Pancreas (tissue), 10 donors: ENCODE results near the gene NAA10. TPM values are rescaled to one million over a fixed set of nuclear protein-coding genes. Genes with fewer than 3 reads are reported as not detected.
A peak's percentile ranks its signal among the peaks of the same experiment; 100 is the strongest.

Experiments used
- ATAC-seq, 4 donors: fragments of 200-7000 bp; cut with Tn5 transposase; one replicate each; pipeline versions ENCODE4 v1.8.0 to v1.9.1; 2020; ENCODE audit warnings: mild to moderate bottlenecking in 4 of 4, moderate library complexity in 4 of 4
- DNase-seq, 6 donors: peaks; one replicate each; pipeline ENCODE4 v3.0.0-alpha.2; 2020
- FAIRE-seq: peaks from 2 replicates; lab custom pipeline; 2012; peaks lifted over from hg19 to GRCh38; lab: Jason Lieb, UNC
- H3K27ac ChIP-seq, 4 donors: fragments of 200-600 bp; sonication (generic); 1 replicate in 3 of 4; 2 replicates in 1 of 4; pipeline versions ENCODE4 v1.5.0 to v1.8.0; 2020
- H3K27me3 ChIP-seq, 4 donors: fragments of 200-600 bp; one replicate each; pipeline ENCODE4 v1.8.0; 2021
- H3K36me3 ChIP-seq, 3 donors: fragments of 200-600 bp; sonication (generic) in 1 of 3; one replicate each; pipeline versions ENCODE4 v1.5.0 to v1.8.0; 2020 to 2021
- H3K4me1 ChIP-seq, 3 donors: fragments of 200-600 bp; one replicate each; pipeline ENCODE4 v1.8.0; 2021
- H3K4me3 ChIP-seq, 4 donors: fragments of 200-600 bp; sonication (generic) in 2 of 4; one replicate each; pipeline versions ENCODE4 v1.5.0 to v1.8.0; 2020 to 2021
- H3K9me3 ChIP-seq, 4 donors: fragments of 200-600 bp; one replicate each; pipeline ENCODE4 v1.8.0; 2021
- WGBS, 2 donors: extraction: QIAGEN DNeasy Blood & Tissue Kit; methylation state at CpG; one replicate each; pipeline ENCODE4 v1.1.7; 2013; 5-methylcytosine and 5-hydroxymethylcytosine counted together
- intact Hi-C, 3 donors: fragments of 100-400 bp; cut with DNase I; formaldehyde crosslinking; loops; one replicate each; pipeline versions ENCODE4 v1.11.1 to v1.14.2; 2022
- polyA plus RNA-seq, 2 donors: library from polyadenylated mRNA; stranded (reverse); fragments of 200-250 nt; gene quantifications; one replicate each; pipeline ENCODE4 v1.2.3, GENCODE V29; 2013
- total RNA-seq, 6 donors: library from RNA; stranded (reverse); fragmentation: NEBNext Ultra II Directional in 4 of 6; extraction: Animal tissue kit (Norgen Biotek cat#: 25700) in 4 of 6; gene quantifications; one replicate each; pipeline versions ENCODE4 v1.2.1 to v1.2.4, GENCODE V29; 2021 to 2023
- TF ChIP-seq, protein P1 (sequence below), 4 donors: fragments of 200-600 bp; sonication (generic) in 3 of 4; IDR thresholded peaks; one replicate each; pipeline versions ENCODE4 v1.5.0 to v1.8.0; 2021; ENCODE audit warnings: antibody characterized with exemption in 4 of 4
- donor health status: healthy with polysubstance abuse.
- donor health status: DM: no; HTN: no; CAD: no; lungs with moderate emphysema.
- donor health status: DM: no; HTN: no; CAD: no.
- donor health status: control.
- donor health status: control.
- donor health status: Bipolar disorder and iron deficiency.
- donor health status: DM: yes; HTN: yes; CAD: no.
- donor health status: DM: no; HTN: no; CAD: no.
- donor health status: DM: no; HTN: no; CAD: no.
- donor health status: DM: yes; HTN: yes; CAD: no.

The NAA10 gene
- total and polyA plus RNA-seq, 8 donors, result 24.5 to 115 (median 44.7) TPM

DNA sequence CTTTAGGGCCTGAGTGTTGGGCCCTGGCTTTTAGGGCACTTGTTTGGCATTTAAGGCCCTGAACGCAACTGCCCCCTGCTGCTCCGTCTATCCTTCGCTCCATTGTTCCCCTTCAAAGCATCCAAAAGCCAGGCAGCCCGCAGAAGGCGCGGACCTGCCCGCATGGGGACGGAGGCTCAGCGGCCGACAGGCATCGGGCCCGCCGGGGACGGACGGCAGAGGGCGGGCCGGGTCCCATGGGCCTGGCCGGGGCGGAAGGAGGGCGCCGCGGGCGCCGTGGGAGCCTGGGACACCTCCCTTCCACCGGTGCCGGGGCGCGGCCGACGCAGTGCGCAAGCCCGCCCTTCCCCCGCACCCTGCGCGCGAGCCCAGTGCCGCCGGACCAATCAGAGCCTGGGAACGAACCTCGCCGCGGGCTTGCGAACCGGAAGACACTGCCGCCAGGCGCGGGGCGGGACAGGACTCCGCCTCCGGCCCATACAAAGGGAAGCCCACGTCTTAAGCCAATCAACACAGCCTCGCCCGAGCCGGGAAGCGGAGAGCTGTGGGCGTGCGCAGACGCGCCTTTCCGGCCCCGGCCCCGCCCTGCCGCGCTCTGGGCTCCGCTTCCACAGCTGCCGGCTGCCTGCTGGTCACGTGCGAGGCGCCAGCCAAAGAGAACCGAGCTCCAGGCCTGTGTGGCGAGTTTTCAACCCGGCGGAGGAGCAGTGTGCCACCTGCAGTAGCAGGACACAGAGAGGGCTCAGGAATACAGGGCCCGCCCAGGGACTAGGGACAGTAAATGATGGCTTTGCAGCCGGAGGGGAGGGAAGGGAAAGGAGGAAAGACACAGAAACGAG lies 6.7 kb downstream of the NAA10 start:
- Histone ChIP-seq H3K4me3 (peak overlapping the region; percentile 35 to 63 (median 38)), H3K4me1 (peaks cover 0 to 13% (median 9%) of the 10 kb centered on the region in 3 donors), H3K27ac (peak overlapping the region; percentile 64 to 91 (median 86)), H3K9me3 (no peaks in the 10 kb centered on the region), H3K27me3 (no peaks in the 10 kb centered on the region), H3K36me3 (no peaks in the 10 kb centered on the region)
- peak; percentile 92 to 95 (median 93) for ATAC-seq
- 0 to 8% methylated on average over 40 to 76 of the region's 76 CpGs for WGBS, 2 donors
- intact Hi-C loops, result no loop called here
- TF ChIP-seq, protein P1, sequence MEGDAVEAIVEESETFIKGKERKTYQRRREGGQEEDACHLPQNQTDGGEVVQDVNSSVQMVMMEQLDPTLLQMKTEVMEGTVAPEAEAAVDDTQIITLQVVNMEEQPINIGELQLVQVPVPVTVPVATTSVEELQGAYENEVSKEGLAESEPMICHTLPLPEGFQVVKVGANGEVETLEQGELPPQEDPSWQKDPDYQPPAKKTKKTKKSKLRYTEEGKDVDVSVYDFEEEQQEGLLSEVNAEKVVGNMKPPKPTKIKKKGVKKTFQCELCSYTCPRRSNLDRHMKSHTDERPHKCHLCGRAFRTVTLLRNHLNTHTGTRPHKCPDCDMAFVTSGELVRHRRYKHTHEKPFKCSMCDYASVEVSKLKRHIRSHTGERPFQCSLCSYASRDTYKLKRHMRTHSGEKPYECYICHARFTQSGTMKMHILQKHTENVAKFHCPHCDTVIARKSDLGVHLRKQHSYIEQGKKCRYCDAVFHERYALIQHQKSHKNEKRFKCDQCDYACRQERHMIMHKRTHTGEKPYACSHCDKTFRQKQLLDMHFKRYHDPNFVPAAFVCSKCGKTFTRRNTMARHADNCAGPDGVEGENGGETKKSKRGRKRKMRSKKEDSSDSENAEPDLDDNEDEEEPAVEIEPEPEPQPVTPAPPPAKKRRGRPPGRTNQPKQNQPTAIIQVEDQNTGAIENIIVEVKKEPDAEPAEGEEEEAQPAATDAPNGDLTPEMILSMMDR (IDR thresholded peaks at IDR 0.05), result no peak
- peak; percentile 94 for FAIRE-seq
- DNase-seq, result peak; percentile 93 to 98 (median 96)

DNA sequence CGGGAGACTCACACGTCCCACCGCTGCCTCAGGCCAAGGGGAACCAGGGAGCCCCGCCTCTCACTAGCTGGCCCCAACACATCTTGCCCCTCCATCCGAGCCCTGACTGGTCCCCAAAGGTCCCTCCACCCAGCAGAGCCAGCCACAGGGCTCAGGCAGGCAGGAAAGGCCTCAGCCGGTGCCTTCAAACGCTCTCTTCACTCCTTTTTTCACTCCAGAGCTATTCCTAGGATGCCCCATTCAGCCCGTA lies 7.2 kb downstream of the NAA10 start:
- ATAC-seq, result no peak
- Histone ChIP-seq H3K36me3 (no peaks in the 10 kb centered on the region), H3K9me3 (no peaks in the 10 kb centered on the region), H3K4me3 (peak overlapping the region; percentile 35 to 63 (median 38)), H3K27ac (peak overlapping the region; percentile 64 to 91 (median 86)), H3K4me1 (peaks cover 0 to 13% (median 9%) of the 10 kb centered on the region in 3 donors), H3K27me3 (no peaks in the 10 kb centered on the region)
- 1 to 13% methylated on average over 8 of the region's 8 CpGs for WGBS, 2 donors
- DNase-seq, result peak in 1 of 6 donors; percentile 42
- TF ChIP-seq, protein P1 (IDR thresholded peaks at IDR 0.05), result no peak
- intact Hi-C loops, result no loop called here
- FAIRE-seq, result no peak

DNA sequence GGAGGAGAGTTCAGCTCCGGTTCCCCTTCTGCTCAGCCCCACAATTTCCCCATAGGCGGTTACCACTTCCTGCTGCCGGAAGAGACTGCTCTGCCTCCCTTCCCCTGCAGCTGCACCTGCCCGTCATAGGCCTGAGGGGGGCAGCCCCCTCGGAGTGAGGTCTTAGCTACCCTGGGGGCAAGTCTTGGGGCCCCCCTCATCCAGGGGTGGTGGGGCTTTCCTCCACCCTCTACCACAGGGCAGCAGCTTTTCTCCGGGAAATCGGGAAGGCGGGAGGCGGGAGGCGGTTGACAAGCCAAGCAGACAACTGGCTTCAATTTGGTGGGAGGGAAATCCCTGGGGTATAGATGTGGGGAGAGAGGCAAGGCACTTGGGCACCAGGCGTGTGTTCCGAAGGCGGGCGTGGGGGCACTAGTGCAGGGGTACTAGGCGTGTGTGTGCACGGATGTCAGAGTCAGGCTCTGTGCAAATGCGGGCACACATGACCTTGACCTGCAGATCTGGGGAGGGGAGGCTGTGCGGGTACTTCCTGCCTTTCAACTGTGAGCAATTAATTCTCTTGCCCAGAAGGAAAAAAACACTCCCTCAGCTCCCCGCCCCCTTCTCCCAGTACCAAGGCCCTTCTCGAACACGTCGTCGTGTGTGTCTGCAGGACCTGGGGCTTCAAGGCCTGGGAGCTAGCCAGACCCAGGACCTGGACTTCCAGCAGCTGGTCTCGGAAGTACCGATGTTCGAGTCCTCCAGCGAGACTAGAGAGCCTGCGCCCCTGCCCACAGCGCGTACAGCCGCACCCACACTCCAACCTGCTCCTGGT lies 7.8 kb downstream of the NAA10 start:
- TF ChIP-seq, protein P1 (IDR thresholded peaks at IDR 0.05), result no peak
- Histone ChIP-seq H3K27ac (peak overlapping the region; percentile 64 to 91 (median 86)), H3K4me3 (peak overlapping the region in 3 of 4 donors; percentile 38 to 63 (median 39)), H3K9me3 (no peaks in the 10 kb centered on the region), H3K27me3 (no peaks in the 10 kb centered on the region), H3K4me1 (peaks cover 0 to 13% (median 9%) of the 10 kb centered on the region in 3 donors), H3K36me3 (no peaks in the 10 kb centered on the region)
- peak in 2 of 4 donors; percentile 2 to 13 for ATAC-seq
- FAIRE-seq, result no peak
- intact Hi-C loops, result no loop called here
- peak in 4 of 6 donors; percentile 28 to 81 (median 49) for DNase-seq
- WGBS, 2 donors, result 19 to 31% methylated on average over 30 to 31 of the region's 31 CpGs

DNA sequence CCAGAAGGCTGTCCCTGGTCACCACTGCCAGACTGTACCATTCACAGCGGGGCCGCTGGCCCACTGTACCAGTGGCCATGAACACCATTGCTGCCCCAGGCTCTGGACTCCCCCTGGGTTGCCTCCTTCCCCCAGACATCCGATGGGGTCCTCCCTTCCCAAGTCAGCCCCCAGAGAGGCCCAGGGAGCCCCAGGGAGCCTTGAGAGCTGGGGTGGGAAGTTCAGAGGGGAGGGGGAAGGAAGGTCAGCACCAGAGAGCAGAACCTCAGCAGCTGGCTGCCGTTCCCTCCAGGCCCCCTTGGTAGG lies 8.3 kb downstream of the NAA10 start:
- DNase-seq, result no peak
- Histone ChIP-seq H3K36me3 (no peaks in the 10 kb centered on the region), H3K4me3 (peak overlapping the region in 1 of 4 donors; percentile 63), H3K9me3 (no peaks in the 10 kb centered on the region), H3K4me1 (peaks cover 0 to 13% (median 9%) of the 10 kb centered on the region in 3 donors), H3K27me3 (no peaks in the 10 kb centered on the region), H3K27ac (peak overlapping the region; percentile 1 to 91 (median 86))
- no peak for FAIRE-seq
- WGBS, 2 donors, result 59% methylated on average over 4 of the region's 4 CpGs
- intact Hi-C loops, result no loop called here
- ATAC-seq, result no peak
- TF ChIP-seq, protein P1 (IDR thresholded peaks at IDR 0.05), result no peak
